HepG2 (cell line): ENCODE data around the gene POM121. TPM values are rescaled to one million over a fixed set of nuclear protein-coding genes. Genes with fewer than 3 reads are reported as not detected.
"Not testable (repeated sequence)": the region's sequence is repeated elsewhere in the genome, so short reads cannot be mapped to it uniquely, and the experiment has no call there.

Experiments used
- ATAC-seq: fragments of 200-7000 bp; cut with Tn5 transposase; 3 replicates; pipeline ENCODE4 v1.9.1; 2020; ENCODE audit warnings: mild to moderate bottlenecking, moderate library complexity
- BruUV-seq: library from RNA; stranded (reverse); fragments of 400-500 nt; replicated peaks from 2 replicates; lab custom pipeline; 2021; lab: Mats Ljungman, UMichigan
- CTCF ChIA-PET: fragments of 300-600 bp; formaldehyde crosslinking; extraction: SDS; loops from one replicate; lab custom pipeline; 2021; ENCODE audit warnings: low total read pairs, inconsistent platforms, low intra/inter-chr PET ratio; lab: Yijun Ruan, JAX
- POLR2A ChIA-PET: fragments of 350-600 bp; sonication (Branson Sonifier 250); formaldehyde crosslinking; loops from one replicate; lab custom pipeline; 2020; ENCODE audit warnings: antibody characterized with exemption, inconsistent platforms; lab: Yijun Ruan, JAX
- DNase-seq: peaks from one replicate; pipeline ENCODE4 v3.0.0-alpha.2; 2015; ENCODE audit warnings: low spot score
- FAIRE-seq: peaks from 3 replicates; lab custom pipeline; 2011; peaks lifted over from hg19 to GRCh38; lab: Jason Lieb, UNC
- H2AFZ ChIP-seq: one replicate; pipeline ENCODE4 v1.6.1; 2011; ENCODE audit warnings: low read length, inconsistent platforms
- H3K27ac ChIP-seq: fragments of 300-600 bp; 3 replicates; pipeline ENCODE4 v1.8.0; 2011; ENCODE audit warnings: mixed run types, mild to moderate bottlenecking, mixed read lengths, low read length, inconsistent platforms; ENCODE audit not compliant: insufficient read depth; ENCODE audit errors: extremely low read length
- H3K27me3 ChIP-seq, 2 experiments: fragments of 200-600 bp in 1 of 2; 2 replicates in 1 of 2; 3 replicates in 1 of 2; pipeline versions ENCODE4 v1.6.0 to v1.8.0; 2011; ENCODE audit warnings: low read length in 2 of 2, mild to moderate bottlenecking in 2 of 2, moderate library complexity in 2 of 2, inconsistent platforms in 1 of 2; ENCODE audit not compliant: insufficient read depth in 2 of 2, control insufficient read depth in 1 of 2
- H3K36me3 ChIP-seq, 2 experiments: fragments of 200-600 bp in 1 of 2; replicated peaks in 1 of 2; 2 replicates in 1 of 2; 3 replicates in 1 of 2; pipeline versions ENCODE4 v1.5.1 to v1.8.0; 2011; ENCODE audit warnings: low read length in 2 of 2, inconsistent platforms in 1 of 2; ENCODE audit not compliant: insufficient read depth in 2 of 2, control insufficient read depth in 1 of 2
- H3K4me1 ChIP-seq: 2 replicates; pipeline ENCODE4 v1.5.1; 2012; ENCODE audit warnings: low read length, inconsistent platforms; ENCODE audit not compliant: insufficient read depth
- H3K4me2 ChIP-seq: 2 replicates; pipeline ENCODE4 v1.6.0; 2011; ENCODE audit warnings: low read depth, low read length, inconsistent platforms
- H3K4me3 ChIP-seq, 3 experiments: fragments of 200-600 bp in 1 of 3; sonication (generic), shearing (Covaris generic) in 1 of 3; replicated peaks in 1 of 3; 2 replicates each; pipeline ENCODE4 v1.5.1; 2011 to 2016; ENCODE audit warnings: low read length in 3 of 3, inconsistent platforms in 2 of 3, low read depth in 2 of 3, mild to moderate bottlenecking in 2 of 3, control low read depth in 1 of 3, mixed read lengths in 1 of 3; ENCODE audit not compliant: insufficient read depth in 1 of 3
- H3K79me2 ChIP-seq: one replicate; pipeline ENCODE4 v1.6.1; 2011; ENCODE audit warnings: low read length, inconsistent platforms; ENCODE audit not compliant: insufficient read depth
- H3K9ac ChIP-seq: 2 replicates; pipeline ENCODE4 v1.6.0; 2011; ENCODE audit warnings: mild to moderate bottlenecking, low read depth, low read length, inconsistent platforms; ENCODE audit not compliant: insufficient read depth
- H3K9me3 ChIP-seq: 2 replicates; pipeline ENCODE4 v1.5.1; 2012; ENCODE audit warnings: mild to moderate bottlenecking, low read length
- H4K20me1 ChIP-seq: 2 replicates; pipeline ENCODE4 v1.6.0; 2011; ENCODE audit warnings: inconsistent platforms, mild to moderate bottlenecking, low read length, moderate library complexity; ENCODE audit not compliant: insufficient read depth
- WGBS: methylation state at CpG from one replicate; pipeline ENCODE4 v1.1.6; 2017; ENCODE audit warnings: low lambda C conversion rate; 5-methylcytosine and 5-hydroxymethylcytosine counted together
- in situ Hi-C: cut with HindIII; loops from 2 replicates; pipeline ENCODE4 v1.10.0; 2017; ENCODE audit warnings: low pct_unique_long_range_greater_than_20kb; ENCODE audit not compliant: extremely low pct_ligation_motif_present
- intact Hi-C: fragments of 100-400 bp; cut with micrococcal nuclease; formaldehyde crosslinking; loops from one replicate; pipeline ENCODE4 v1.10.0; 2022; ENCODE audit not compliant: unreplicated experiment
- polyA plus RNA-seq, 8 experiments: library from polyadenylated mRNA; depleted of rRNA in 3 of 8; stranded (reverse) in 7 of 8; unstranded in 1 of 8; fragments of >200 nt; fragmentation: Illumina TruSeq in 4 of 8; extraction: Trizol in 4 of 8; gene quantifications; 2 replicates each; pipeline versions ENCODE4 v1.2.1 to v1.2.3, GENCODE V29; 2011 to 2016; ENCODE audit warnings: low read depth in 4 of 8, missing spikeins in 1 of 8, mixed read lengths in 1 of 8; ENCODE audit not compliant: insufficient read depth in 1 of 8
- total RNA-seq, 5 experiments: library from RNA; depleted of rRNA; stranded (reverse); fragments of >200 nt; fragmentation: Illumina TruSeq; extraction: Trizol; gene quantifications; 2 replicates each; pipeline ENCODE4 v1.2.3, GENCODE V29; 2016; ENCODE audit warnings: low read depth in 1 of 5

Gene POM121
- total and polyA plus RNA-seq, 2 of the 13 experiments (the other 11 are each of a cell fraction or from before 2014, with no cell fraction given): 8.4 to 10.3 TPM

DNA sequence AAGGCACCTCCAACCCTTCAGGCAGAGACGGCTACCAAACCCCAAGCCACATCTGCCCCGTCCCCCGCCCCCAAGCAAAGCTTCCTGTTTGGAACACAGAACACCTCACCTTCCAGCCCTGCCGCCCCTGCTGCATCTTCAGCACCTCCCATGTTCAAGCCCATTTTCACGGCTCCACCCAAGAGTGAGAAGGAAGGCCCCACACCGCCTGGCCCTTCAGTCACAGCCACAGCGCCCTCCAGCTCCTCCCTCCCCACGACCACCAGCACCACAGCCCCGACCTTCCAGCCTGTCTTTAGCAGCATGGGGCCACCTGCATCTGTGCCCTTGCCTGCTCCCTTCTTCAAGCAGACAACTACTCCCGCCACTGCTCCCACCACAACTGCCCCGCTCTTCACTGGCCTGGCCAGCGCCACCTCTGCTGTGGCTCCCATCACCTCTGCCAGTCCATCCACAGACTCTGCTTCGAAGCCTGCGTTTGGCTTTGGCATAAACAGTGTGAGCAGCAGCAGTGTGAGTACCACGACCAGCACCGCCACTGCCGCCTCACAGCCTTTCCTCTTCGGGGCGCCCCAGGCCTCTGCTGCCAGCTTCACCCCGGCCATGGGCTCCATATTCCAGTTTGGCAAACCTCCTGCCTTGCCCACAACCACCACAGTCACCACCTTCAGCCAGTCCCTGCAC is 17.3 kb downstream of the POM121 start:
- CTCF ChIA-PET, H3K9me3 ChIP-seq, H3K4me2 ChIP-seq, BruUV-seq, H3K27me3 ChIP-seq, H3K9ac ChIP-seq, FAIRE-seq, H2AFZ ChIP-seq, ATAC-seq, in situ Hi-C loops, H3K79me2 ChIP-seq, H3K27ac ChIP-seq, intact Hi-C loops, H3K4me1 ChIP-seq, H3K4me3 ChIP-seq, H4K20me1 ChIP-seq, DNase-seq, POLR2A ChIA-PET: not testable (repeated sequence)
- peaks cover 6 to 15% of the 10 kb centered on the region in 2 experiments; a peak in 4 of 5 replicates for H3K36me3 ChIP-seq
- 96% methylated on average over 6 of the region's 20 CpGs for WGBS

GRCh38 chr7:72942956-72943355 is 18.1 kb downstream of the POM121 start:
- H2AFZ ChIP-seq, CTCF ChIA-PET, H3K79me2 ChIP-seq, H4K20me1 ChIP-seq, H3K4me1 ChIP-seq, in situ Hi-C loops, H3K9me3 ChIP-seq, FAIRE-seq, BruUV-seq, H3K4me2 ChIP-seq, H3K27ac ChIP-seq, POLR2A ChIA-PET, H3K27me3 ChIP-seq, DNase-seq, ATAC-seq, H3K9ac ChIP-seq, H3K4me3 ChIP-seq, intact Hi-C loops: not testable (repeated sequence)
- H3K36me3 ChIP-seq: peaks cover 6 to 15% of the 10 kb centered on the region in 2 experiments; a peak in 4 of 5 replicates
- 97% methylated on average over 20 of the region's 25 CpGs for WGBS

DNA sequence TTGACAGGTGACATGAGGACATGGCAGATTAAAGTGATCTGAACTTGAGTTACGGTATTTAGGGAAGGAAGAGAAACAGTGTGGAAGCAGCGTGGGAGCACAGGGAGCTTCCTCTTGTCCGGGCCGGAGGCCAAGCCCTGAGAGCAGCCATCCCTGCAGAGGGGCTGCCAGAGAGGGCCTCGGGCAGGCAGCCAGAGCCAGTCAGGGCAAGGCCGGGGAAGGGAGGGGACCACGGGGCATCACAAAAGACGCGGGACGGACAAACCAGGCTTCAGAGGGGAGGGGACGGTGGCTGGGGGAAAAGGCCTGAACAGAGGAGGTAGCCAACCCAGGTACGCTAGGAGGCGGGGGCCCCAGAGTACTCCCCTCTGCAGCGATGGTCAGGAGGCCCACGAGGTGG is 20.0 kb downstream of the POM121 start:
- DNase-seq, H3K79me2 ChIP-seq, in situ Hi-C loops, POLR2A ChIA-PET, BruUV-seq, H3K9me3 ChIP-seq, H3K4me3 ChIP-seq, H3K27me3 ChIP-seq, H3K4me1 ChIP-seq, H3K27ac ChIP-seq, CTCF ChIA-PET, FAIRE-seq, H4K20me1 ChIP-seq, intact Hi-C loops, H3K9ac ChIP-seq, ATAC-seq, H3K4me2 ChIP-seq, H2AFZ ChIP-seq, H3K36me3 ChIP-seq: not testable (repeated sequence)
- WGBS: 96% methylated on average over 11 of the region's 15 CpGs

- intact Hi-C loops, H3K4me3 ChIP-seq, H3K9me3 ChIP-seq, FAIRE-seq, in situ Hi-C loops, H3K9ac ChIP-seq, H4K20me1 ChIP-seq, H3K4me2 ChIP-seq, H3K4me1 ChIP-seq, BruUV-seq, H3K79me2 ChIP-seq, H3K36me3 ChIP-seq, DNase-seq, H2AFZ ChIP-seq, H3K27ac ChIP-seq, POLR2A ChIA-PET, CTCF ChIA-PET, H3K27me3 ChIP-seq: not testable (repeated sequence)
- WGBS: 92% methylated on average over 9 of the region's 9 CpGs
- ATAC-seq: peak; percentile 2
These were observed 20.7 kb downstream of the POM121 start for GRCh38 chr7:72945597-72945996.
